ENCODE data around the gene LCE2B.
"Not testable (repeated sequence)": the region's sequence is repeated elsewhere in the genome, so short reads cannot be mapped to it uniquely, and the experiment has no call there.

- TF ChIP-seq, protein P1, sequence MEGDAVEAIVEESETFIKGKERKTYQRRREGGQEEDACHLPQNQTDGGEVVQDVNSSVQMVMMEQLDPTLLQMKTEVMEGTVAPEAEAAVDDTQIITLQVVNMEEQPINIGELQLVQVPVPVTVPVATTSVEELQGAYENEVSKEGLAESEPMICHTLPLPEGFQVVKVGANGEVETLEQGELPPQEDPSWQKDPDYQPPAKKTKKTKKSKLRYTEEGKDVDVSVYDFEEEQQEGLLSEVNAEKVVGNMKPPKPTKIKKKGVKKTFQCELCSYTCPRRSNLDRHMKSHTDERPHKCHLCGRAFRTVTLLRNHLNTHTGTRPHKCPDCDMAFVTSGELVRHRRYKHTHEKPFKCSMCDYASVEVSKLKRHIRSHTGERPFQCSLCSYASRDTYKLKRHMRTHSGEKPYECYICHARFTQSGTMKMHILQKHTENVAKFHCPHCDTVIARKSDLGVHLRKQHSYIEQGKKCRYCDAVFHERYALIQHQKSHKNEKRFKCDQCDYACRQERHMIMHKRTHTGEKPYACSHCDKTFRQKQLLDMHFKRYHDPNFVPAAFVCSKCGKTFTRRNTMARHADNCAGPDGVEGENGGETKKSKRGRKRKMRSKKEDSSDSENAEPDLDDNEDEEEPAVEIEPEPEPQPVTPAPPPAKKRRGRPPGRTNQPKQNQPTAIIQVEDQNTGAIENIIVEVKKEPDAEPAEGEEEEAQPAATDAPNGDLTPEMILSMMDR (IDR thresholded peaks at IDR 0.05) = not testable (repeated sequence)
- not testable (repeated sequence) for TF ChIP-seq POLR2A (IDR thresholded peaks at IDR 0.05)
Observed at GRCh38 chr1:152666171-152666570, 19.8 kb upstream of the LCE2B start.

Data from esophagus squamous epithelium (tissue), 4 donors.